H1 (cell line): ENCODE results near the gene ITPR3. TPM values are rescaled to one million over a fixed set of nuclear protein-coding genes. Genes with fewer than 3 reads are reported as not detected.

Experiments
- CTCF ChIA-PET: fragments of 300-600 bp; sonication (Branson Sonifier 250); formaldehyde crosslinking; loops from one replicate; lab custom pipeline; 2021; ENCODE audit not compliant: partially characterized antibody; lab: Charles Lee
- POLR2A ChIA-PET: fragments of 300-600 bp; sonication (Branson Sonifier 250); formaldehyde crosslinking; loops from one replicate; lab custom pipeline; 2021; ENCODE audit warnings: inconsistent platforms; ENCODE audit not compliant: partially characterized antibody; lab: Charles Lee
- DNase-seq, 2 experiments: peaks; one replicate each; pipeline versions ENCODE4 v3.0.0 to v3.0.0-alpha.2; 2010 to 2022; ENCODE audit warnings: low spot score in 2 of 2, low read depth in 1 of 2, mixed read lengths in 1 of 2
- FAIRE-seq: peaks from 2 replicates; lab custom pipeline; 2011; peaks lifted over from hg19 to GRCh38; lab: Jason Lieb, UNC
- H2AFZ ChIP-seq: 2 replicates; pipeline ENCODE4 v1.8.1; 2012; ENCODE audit warnings: low read length, inconsistent platforms
- H2AK5ac ChIP-seq: 2 replicates; pipeline ENCODE4 v1.6.1; 2013; ENCODE audit warnings: low read depth, low read length
- H2BK120ac ChIP-seq: replicated peaks from 2 replicates; pipeline ENCODE3; 2013; ENCODE audit warnings: low read depth, low read length, inconsistent platforms
- H2BK12ac ChIP-seq: 2 replicates; pipeline ENCODE4 v1.6.1; 2013; ENCODE audit warnings: low read depth, low read length
- H2BK15ac ChIP-seq: 2 replicates; pipeline ENCODE4 v1.6.1; 2013; ENCODE audit warnings: low read length
- H2BK20ac ChIP-seq: 2 replicates; pipeline ENCODE4 v1.6.1; 2013; ENCODE audit warnings: low read length
- H2BK5ac ChIP-seq: 2 replicates; pipeline ENCODE4 v1.6.1; 2013; ENCODE audit warnings: low read depth, low read length
- H3K14ac ChIP-seq: 2 replicates; pipeline ENCODE4 v1.6.1; 2013; ENCODE audit warnings: inconsistent platforms; ENCODE audit not compliant: insufficient read length
- H3K18ac ChIP-seq: 2 replicates; pipeline ENCODE4 v1.6.1; 2013; ENCODE audit warnings: low read length; ENCODE audit errors: extremely low read depth
- H3K23ac ChIP-seq: 2 replicates; pipeline ENCODE4 v1.6.1; 2013; ENCODE audit warnings: inconsistent platforms; ENCODE audit not compliant: insufficient read length
- H3K23me2 ChIP-seq: 2 replicates; pipeline ENCODE4 v1.6.1; 2013; ENCODE audit warnings: low read depth, low read length
- H3K27ac ChIP-seq: 2 replicates; pipeline ENCODE4 v1.6.1; 2011; ENCODE audit warnings: low read depth, low read length, inconsistent platforms
- H3K27me3 ChIP-seq, 4 experiments: replicated peaks in 1 of 4; 1 replicate in 1 of 4; 2 replicates in 3 of 4; pipeline versions ENCODE4 v1.6.1 to v1.8.1; 2011 to 2013; ENCODE audit warnings: low read length in 3 of 4, mild to moderate bottlenecking in 3 of 4, inconsistent platforms in 2 of 4, mixed read lengths in 2 of 4, moderate library complexity in 1 of 4; ENCODE audit not compliant: control insufficient read depth in 3 of 4, insufficient read depth in 3 of 4; ENCODE audit errors: extremely low read depth in 1 of 4
- H3K36me3 ChIP-seq, 4 experiments: 2 replicates each; pipeline versions ENCODE4 v1.6.1 to v1.8.1; 2011 to 2013; ENCODE audit warnings: mild to moderate bottlenecking in 4 of 4, low read length in 3 of 4, moderate library complexity in 2 of 4, control low read depth in 1 of 4, inconsistent platforms in 1 of 4; ENCODE audit not compliant: insufficient read depth in 4 of 4, control insufficient read depth in 2 of 4
- H3K4ac ChIP-seq: replicated peaks from 2 replicates; pipeline ENCODE3; 2013; ENCODE audit warnings: low read length, low read depth, mixed read lengths, inconsistent platforms; ENCODE audit not compliant: insufficient read length
- H3K4me1 ChIP-seq, 4 experiments: replicated peaks in 1 of 4; 1 replicate in 1 of 4; 2 replicates in 3 of 4; pipeline versions ENCODE4 v1.6.1 to v1.8.1; 2011 to 2013; ENCODE audit warnings: low read length in 3 of 4, inconsistent platforms in 2 of 4, mixed read lengths in 1 of 4; ENCODE audit not compliant: insufficient read depth in 4 of 4, control insufficient read depth in 3 of 4
- H3K4me2 ChIP-seq, 2 experiments: 2 replicates each; pipeline versions ENCODE4 v1.6.1 to v1.8.1; 2011 to 2013; ENCODE audit warnings: low read depth in 2 of 2, low read length in 2 of 2, control low read depth in 1 of 2, inconsistent platforms in 1 of 2, mild to moderate bottlenecking in 1 of 2; ENCODE audit not compliant: insufficient read depth in 1 of 2
- H3K4me3 ChIP-seq, 4 experiments: fragments of 200-600, 300-600 bp in 1 of 4; sonication (generic), shearing (Covaris generic), sonication (Bioruptor Twin) in 1 of 4; 2 replicates each; pipeline versions ENCODE4 v1.5.1 to v1.8.1; 2011 to 2016; ENCODE audit warnings: low read length in 4 of 4, low read depth in 3 of 4, control low read depth in 2 of 4, inconsistent platforms in 2 of 4, mild to moderate bottlenecking in 2 of 4, mixed read lengths in 1 of 4, moderate library complexity in 1 of 4; ENCODE audit not compliant: insufficient read depth in 2 of 4; ENCODE audit errors: extremely low read depth in 1 of 4
- H3K56ac ChIP-seq: replicated peaks from 2 replicates; pipeline ENCODE3; 2013; ENCODE audit warnings: low read depth, mild to moderate bottlenecking, mixed read lengths, low read length, inconsistent platforms; ENCODE audit not compliant: insufficient read length
- H3K79me1 ChIP-seq: 2 replicates; pipeline ENCODE4 v1.6.1; 2013; ENCODE audit warnings: low read depth, low read length, control low read depth
- H3K79me2 ChIP-seq, 2 experiments: 2 replicates each; pipeline versions ENCODE4 v1.6.1 to v1.8.1; 2012 to 2013; ENCODE audit warnings: low read length in 2 of 2, mild to moderate bottlenecking in 2 of 2, inconsistent platforms in 1 of 2; ENCODE audit not compliant: insufficient read depth in 2 of 2, control insufficient read depth in 1 of 2
- H3K9ac ChIP-seq, 4 experiments: replicated peaks in 1 of 4; 1 replicate in 1 of 4; 2 replicates in 3 of 4; pipeline versions ENCODE4 v1.6.1 to v1.8.1; 2011 to 2013; ENCODE audit warnings: low read depth in 3 of 4, low read length in 3 of 4, control low read depth in 2 of 4, mild to moderate bottlenecking in 2 of 4, moderate library complexity in 2 of 4, inconsistent platforms in 1 of 4; ENCODE audit errors: extremely low read depth in 1 of 4
- H3K9me3 ChIP-seq, 2 experiments: 2 replicates each; pipeline versions ENCODE4 v1.6.1 to v1.8.1; 2012 to 2013; ENCODE audit warnings: mild to moderate bottlenecking in 2 of 2, moderate library complexity in 2 of 2, control low read depth in 1 of 2, inconsistent platforms in 1 of 2, low read depth in 1 of 2, low read length in 1 of 2, mixed read lengths in 1 of 2; ENCODE audit not compliant: insufficient read depth in 2 of 2
- H4K20me1 ChIP-seq, 2 experiments: replicated peaks in 1 of 2; 2 replicates each; pipeline versions ENCODE3 to v1.8.1; 2011 to 2013; ENCODE audit warnings: inconsistent platforms in 2 of 2, low read length in 2 of 2, mild to moderate bottlenecking in 1 of 2; ENCODE audit not compliant: insufficient read depth in 2 of 2, control insufficient read depth in 1 of 2
- H4K5ac ChIP-seq: 2 replicates; pipeline ENCODE4 v1.6.1; 2013; ENCODE audit warnings: low read length, low read depth, mixed read lengths, inconsistent platforms; ENCODE audit not compliant: insufficient read length
- H4K8ac ChIP-seq: 2 replicates; pipeline ENCODE4 v1.8.0; 2013; ENCODE audit warnings: mild to moderate bottlenecking, moderate library complexity, low read length, inconsistent platforms; ENCODE audit not compliant: insufficient read depth; ENCODE audit errors: extremely low read depth
- H4K91ac ChIP-seq: replicated peaks from 2 replicates; pipeline ENCODE3; 2013; ENCODE audit warnings: low read length, mixed read lengths, inconsistent platforms; ENCODE audit not compliant: insufficient read length
- HDAC2 ChIP-seq, 2 experiments: fragments of 300-600 bp in 1 of 2; sonication (generic) in 1 of 2; IDR thresholded peaks; 2 replicates each; pipeline ENCODE4 v1.6.1; 2011 to 2012; ENCODE audit warnings: low read depth in 2 of 2, low read length in 2 of 2, mild to moderate bottlenecking in 2 of 2, moderate library complexity in 2 of 2, borderline replicate concordance in 1 of 2, inconsistent platforms in 1 of 2
- SP4 ChIP-seq: IDR thresholded peaks from 2 replicates; pipeline ENCODE4 v1.6.1; 2012; ENCODE audit warnings: low read length, inconsistent platforms
- WGBS, 2 experiments: shearing (Covaris generic) in 1 of 2; methylation state at CpG; one replicate each; pipeline versions ENCODE4 v1.1.6 to v1.1.7; 2013 to 2015; ENCODE audit warnings: low lambda C conversion rate in 2 of 2, mixed read lengths in 2 of 2, inconsistent platforms in 1 of 2, low coverage in 1 of 2, missing lambda C conversion rate in 1 of 2; ENCODE audit not compliant: insufficient replicate concordance in 2 of 2, insufficient coverage in 1 of 2, insufficient read length in 1 of 2; ENCODE audit errors: extremely low coverage in 1 of 2, missing lambda C conversion rate in 1 of 2; 5-methylcytosine and 5-hydroxymethylcytosine counted together
- polyA plus RNA-seq, 7 experiments: library from polyadenylated mRNA; depleted of rRNA in 3 of 7; stranded (reverse) in 5 of 7; unstranded in 2 of 7; fragments of >200 nt in 5 of 7; fragments of 200-250 nt in 2 of 7; gene quantifications; 1 replicate in 5 of 7; 2 replicates in 1 of 7; 4 replicates in 1 of 7; pipeline versions ENCODE4 v1.2.1 to v1.2.3, GENCODE V29; 2011 to 2013; ENCODE audit warnings: missing spikeins in 2 of 7, mixed read lengths in 2 of 7
- total RNA-seq: library from RNA; stranded (reverse); fragmentation: NEBNext Ultra II Directional; extraction: Animal tissue kit (Norgen Biotek cat#: 25700); gene quantifications from 2 replicates; pipeline ENCODE4 v1.2.1, GENCODE V29; 2021

ITPR3 gene
- total and polyA plus RNA-seq, 2 of the 8 experiments (the other 6 are each of a cell fraction or from before 2014, with no cell fraction given): 29.1 to 45.7 TPM

DNA sequence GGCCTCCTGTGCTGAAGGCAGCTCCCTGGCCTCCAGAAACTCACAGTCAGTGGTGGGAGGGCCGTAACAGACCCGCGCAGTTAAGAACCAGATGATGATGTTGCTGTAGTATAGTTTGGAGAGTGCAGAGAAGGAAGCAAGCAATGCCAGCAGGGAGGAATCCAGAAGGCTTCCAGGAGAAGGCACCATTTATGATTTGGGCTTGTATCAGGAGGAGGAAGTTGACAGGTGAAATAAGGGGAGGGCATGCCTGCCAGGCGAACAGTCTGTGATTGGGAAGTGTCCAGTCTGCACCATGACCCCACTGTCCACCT lies 27.8 kb upstream of the ITPR3 start:
- Histone ChIP-seq H3K36me3 (no peaks in the 10 kb centered on the region), H3K79me2 (no peaks in the 10 kb centered on the region), H3K27ac (no peak overlapping the region), H2BK120ac (peak overlapping the region; percentile 88), H4K91ac (peak overlapping the region; percentile 89), H3K4me3 (peak overlapping the region; percentile 12 to 53 (median 20); a peak in 7 of 8 replicates), H4K8ac (peak overlapping the region; percentile 81; the same call in 1 of the 2 replicates), H3K18ac (no peak overlapping the region; the same call in 1 of the 2 replicates), H2BK12ac (peak overlapping the region; percentile 88; the same call in 1 of the 2 replicates), H3K14ac (no peak overlapping the region), H3K9me3 (no peaks in the 10 kb centered on the region), H3K4ac (peak overlapping the region; percentile 8), H2AK5ac (no peak overlapping the region), H2BK15ac (no peak overlapping the region; the same call in 1 of the 2 replicates), H3K23ac (no peak overlapping the region), H3K4me1 (peaks cover 5 to 28% (median 17%) of the 10 kb centered on the region in 4 experiments), H3K56ac (no peak overlapping the region), H3K23me2 (no peaks in the 10 kb centered on the region; the same call in 1 of the 2 replicates), H3K4me2 (peak overlapping the region; percentile 64 to 78), H4K20me1 (no peaks in the 10 kb centered on the region), H4K5ac (no peak overlapping the region), H3K27me3 (no peaks in the 10 kb centered on the region), H3K9ac (no peak overlapping the region), H2BK20ac (peak overlapping the region; percentile 98; the same call in 1 of the 2 replicates), H2BK5ac (0 out of 2 replicates have a peak overlapping the region, but pooled peaks have one; percentile 6), H3K79me1 (no peaks in the 10 kb centered on the region), H2AFZ (peak overlapping the region; percentile 28; the same call in 1 of the 2 replicates)
- TF ChIP-seq SP4 (no peak), HDAC2 (IDR thresholded peaks at IDR 0.05; ENCODE audit: borderline replicate concordance in 1 of 2, low read depth in 2 of 2, low read length in 2 of 2) (no peak)
- ChIA-PET POLR2A (interaction anchor here (0.6 to 1.5 kb wide), 4 partner anchors 14 to 173 kb away, joined by 3 to 4 read pairs (median 4); no protein-coding TSS in a partner anchor), CTCF (interaction anchor here (3.4 to 9.3 kb wide), 5 partner anchors 14 to 108 kb away, joined by 15 to 131 read pairs (median 42); no protein-coding TSS in a partner anchor)
- no peak for FAIRE-seq
- DNase-seq: no peak
- WGBS, 2 experiments: 44% methylated on average over 4 of the region's 4 CpGs; no CpG with 5 or more reads in 1 of the 2 experiments
